Esophagus muscularis mucosa (tissue), 4 donors: ENCODE results near the gene CETN3. TPM values are rescaled to one million over a fixed set of nuclear protein-coding genes. Genes with fewer than 3 reads are reported as not detected.

ENCODE experiments used
- DNase-seq: peaks from one replicate; pipeline ENCODE4 v3.0.0-alpha.2; 2017; ENCODE audit errors: extremely low spot score
- H3K27ac ChIP-seq, 4 donors: fragments of 200-600 bp; sonication (generic); replicated peaks in 1 of 4; 1 replicate in 3 of 4; 2 replicates in 1 of 4; pipeline ENCODE4 v1.5.1; 2016 to 2019; ENCODE audit warnings: mild to moderate bottlenecking in 1 of 4
- H3K27me3 ChIP-seq, 4 donors: fragments of 200-600 bp; sonication (generic); one replicate each; pipeline versions ENCODE4 v1.5.1 to v1.6.0; 2016 to 2019
- H3K36me3 ChIP-seq, 4 donors: fragments of 200-600 bp; sonication (generic); one replicate each; pipeline ENCODE4 v1.5.1; 2016 to 2019
- H3K4me1 ChIP-seq, 4 donors: fragments of 200-600 bp; sonication (generic); one replicate each; pipeline ENCODE4 v1.5.1; 2016 to 2019
- H3K4me3 ChIP-seq, 4 donors: fragments of 200-600 bp; sonication (generic); 1 replicate in 2 of 4; 2 replicates in 2 of 4; pipeline ENCODE4 v1.5.1; 2016 to 2019; ENCODE audit warnings: mild to moderate bottlenecking in 4 of 4, moderate library complexity in 1 of 4
- H3K9me3 ChIP-seq, 4 donors: fragments of 200-600 bp; sonication (generic); 1 replicate in 3 of 4; 2 replicates in 1 of 4; pipeline ENCODE4 v1.5.1; 2016 to 2019
- EP300 ChIP-seq: sonication (generic); formaldehyde crosslinking; IDR thresholded peaks from one replicate; pipeline ENCODE4 v1.6.1; 2017; ENCODE audit warnings: antibody characterized with exemption
- POLR2A ChIP-seq: fragments of 450-650 bp; IDR thresholded peaks from one replicate; pipeline ENCODE4 v1.6.1; 2017; ENCODE audit warnings: antibody characterized with exemption, moderate library complexity, mild to moderate bottlenecking, low read depth
- POLR2AphosphoS5 ChIP-seq, 2 donors: sonication (generic); formaldehyde crosslinking; IDR thresholded peaks; one replicate each; pipeline ENCODE4 v1.6.1; 2017; ENCODE audit warnings: antibody characterized with exemption in 2 of 2
- WGBS: methylation state at CpG from one replicate; pipeline ENCODE4 v1.1.5; 2018; 5-methylcytosine and 5-hydroxymethylcytosine counted together
- intact Hi-C: fragments of 100-400 bp; cut with DNase I; formaldehyde crosslinking; loops from one replicate; pipeline ENCODE4 v1.15.1; 2023
- total RNA-seq, 4 donors: library from RNA; depleted of rRNA; stranded (reverse); fragments of >200 nt; gene quantifications; one replicate each; pipeline versions ENCODE4 v1.1.0 to v1.2.1, GENCODE V29; 2016
- TF ChIP-seq, protein P1 (sequence below), 3 experiments: fragments of 200-600 bp in 2 of 3; fragments of 450-650 bp in 1 of 3; sonication (generic) in 2 of 3; IDR thresholded peaks; one replicate each; pipeline ENCODE4 v1.5.1; 2017 to 2019; ENCODE audit warnings: antibody characterized with exemption in 3 of 3, mild to moderate bottlenecking in 2 of 3, moderate library complexity in 1 of 3

The CETN3 gene
- total RNA-seq, 4 donors from 2014 or later = 4.3 to 8.7 (median 6.2) TPM

DNA sequence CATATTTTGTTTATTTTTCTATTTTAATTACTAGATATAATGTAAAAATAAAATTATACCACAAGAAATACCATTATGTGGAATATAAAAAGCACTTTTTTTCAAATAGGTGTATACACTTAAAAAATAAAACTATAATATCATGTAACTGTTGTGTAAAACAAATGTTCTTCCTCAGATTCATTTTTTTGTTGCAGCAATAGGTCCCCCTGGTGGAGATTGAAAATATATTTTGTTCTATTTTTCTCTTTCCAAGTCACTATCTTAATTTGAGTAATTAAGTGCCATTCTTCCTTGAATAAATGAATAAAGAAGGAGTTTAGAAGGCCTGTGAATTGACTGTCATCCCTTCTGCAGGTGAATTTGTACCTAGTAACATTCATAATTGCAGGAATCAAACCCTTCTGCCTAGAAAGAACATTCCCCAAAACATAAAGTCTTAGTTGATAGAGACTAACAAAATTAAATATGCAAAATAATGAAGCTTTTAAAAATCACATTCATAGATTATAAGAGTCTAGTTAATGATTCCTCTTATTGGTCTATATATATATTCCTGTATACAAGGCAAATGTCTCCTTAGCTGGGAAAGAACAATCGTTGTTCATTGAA, 23.4 kb downstream of the CETN3 start:
- Histone ChIP-seq H3K36me3 (no peaks in the 10 kb centered on the region), H3K9me3 (no peaks in the 10 kb centered on the region), H3K27me3 (no peaks in the 10 kb centered on the region), H3K4me3 (no peak overlapping the region), H3K4me1 (no peaks in the 10 kb centered on the region), H3K27ac (no peak overlapping the region)
- WGBS = 82% methylated on average over 1 of the region's 1 CpG
- no peak for DNase-seq
- TF ChIP-seq, protein P1, sequence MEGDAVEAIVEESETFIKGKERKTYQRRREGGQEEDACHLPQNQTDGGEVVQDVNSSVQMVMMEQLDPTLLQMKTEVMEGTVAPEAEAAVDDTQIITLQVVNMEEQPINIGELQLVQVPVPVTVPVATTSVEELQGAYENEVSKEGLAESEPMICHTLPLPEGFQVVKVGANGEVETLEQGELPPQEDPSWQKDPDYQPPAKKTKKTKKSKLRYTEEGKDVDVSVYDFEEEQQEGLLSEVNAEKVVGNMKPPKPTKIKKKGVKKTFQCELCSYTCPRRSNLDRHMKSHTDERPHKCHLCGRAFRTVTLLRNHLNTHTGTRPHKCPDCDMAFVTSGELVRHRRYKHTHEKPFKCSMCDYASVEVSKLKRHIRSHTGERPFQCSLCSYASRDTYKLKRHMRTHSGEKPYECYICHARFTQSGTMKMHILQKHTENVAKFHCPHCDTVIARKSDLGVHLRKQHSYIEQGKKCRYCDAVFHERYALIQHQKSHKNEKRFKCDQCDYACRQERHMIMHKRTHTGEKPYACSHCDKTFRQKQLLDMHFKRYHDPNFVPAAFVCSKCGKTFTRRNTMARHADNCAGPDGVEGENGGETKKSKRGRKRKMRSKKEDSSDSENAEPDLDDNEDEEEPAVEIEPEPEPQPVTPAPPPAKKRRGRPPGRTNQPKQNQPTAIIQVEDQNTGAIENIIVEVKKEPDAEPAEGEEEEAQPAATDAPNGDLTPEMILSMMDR (IDR thresholded peaks at IDR 0.05) = peak in 2 of 3 experiments; percentile 32 to 46
- TF ChIP-seq EP300 (no peak), POLR2AphosphoS5 (IDR thresholded peaks at IDR 0.05) (no peak)
- intact Hi-C loops = no loop called here

DNA sequence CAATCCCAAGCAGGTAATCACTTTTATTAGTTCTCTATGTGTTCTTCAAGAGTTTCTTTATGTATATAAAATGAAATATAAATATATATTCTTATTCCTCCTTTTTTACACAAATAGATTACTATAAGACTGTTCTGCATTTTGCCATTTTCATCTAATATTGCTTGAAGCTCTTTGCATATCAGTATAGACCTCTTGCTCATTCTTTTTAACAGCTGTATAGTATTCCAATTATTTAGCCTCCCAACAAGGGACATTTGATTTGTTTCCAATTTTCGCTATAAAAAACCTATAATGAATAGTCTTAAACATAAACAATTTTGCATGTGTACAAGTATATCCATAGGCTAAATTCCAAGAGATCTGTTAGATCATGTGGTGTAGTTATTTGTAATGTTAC, 25.2 kb downstream of the CETN3 start:
- no peaks in the 10 kb centered on the region for H3K4me1 ChIP-seq
- DNase-seq = no peak
- WGBS = 97% methylated on average over 1 of the region's 1 CpG
- H3K36me3 ChIP-seq = no peaks in the 10 kb centered on the region
- no peak for TF ChIP-seq POLR2A
- no peak for TF ChIP-seq EP300
- no peak for TF ChIP-seq POLR2AphosphoS5 (IDR thresholded peaks at IDR 0.05)
- TF ChIP-seq, protein P1 (IDR thresholded peaks at IDR 0.05) = no peak
- intact Hi-C loops = no loop called here
- H3K9me3 ChIP-seq = no peaks in the 10 kb centered on the region
- H3K27me3 ChIP-seq = no peaks in the 10 kb centered on the region
- H3K27ac ChIP-seq = no peak overlapping the region
- no peak overlapping the region for H3K4me3 ChIP-seq

DNA sequence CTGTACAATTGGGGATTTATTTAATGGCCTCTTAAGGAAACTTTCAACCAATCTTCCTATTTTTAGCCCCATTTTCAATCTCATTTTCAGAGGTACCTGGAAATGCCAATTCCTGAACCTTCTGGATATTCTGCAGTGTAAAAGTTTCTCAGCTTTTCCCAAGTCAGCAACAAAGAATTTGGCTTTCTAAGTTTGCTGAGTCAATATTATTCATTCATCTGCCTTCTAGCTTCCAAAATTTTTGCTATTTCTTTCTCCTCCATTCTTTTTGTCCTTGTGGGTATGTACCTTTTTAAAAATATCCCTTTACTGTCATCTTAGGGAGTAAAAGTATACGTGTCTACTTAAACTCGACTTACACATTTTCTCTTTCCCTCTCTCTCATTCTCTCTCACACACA, 25.7 kb downstream of the CETN3 start:
- H3K36me3 ChIP-seq = no peaks in the 10 kb centered on the region
- no peak for DNase-seq
- H3K4me3 ChIP-seq = no peak overlapping the region
- no peaks in the 10 kb centered on the region for H3K9me3 ChIP-seq
- WGBS = 97% methylated on average over 2 of the region's 2 CpGs
- intact Hi-C loops = no loop called here
- H3K27ac ChIP-seq = no peak overlapping the region
- TF ChIP-seq EP300 (no peak), POLR2AphosphoS5 (IDR thresholded peaks at IDR 0.05) (no peak), POLR2A (no peak)
- TF ChIP-seq, protein P1 (IDR thresholded peaks at IDR 0.05) = no peak
- no peaks in the 10 kb centered on the region for H3K27me3 ChIP-seq
- H3K4me1 ChIP-seq = no peaks in the 10 kb centered on the region

DNA sequence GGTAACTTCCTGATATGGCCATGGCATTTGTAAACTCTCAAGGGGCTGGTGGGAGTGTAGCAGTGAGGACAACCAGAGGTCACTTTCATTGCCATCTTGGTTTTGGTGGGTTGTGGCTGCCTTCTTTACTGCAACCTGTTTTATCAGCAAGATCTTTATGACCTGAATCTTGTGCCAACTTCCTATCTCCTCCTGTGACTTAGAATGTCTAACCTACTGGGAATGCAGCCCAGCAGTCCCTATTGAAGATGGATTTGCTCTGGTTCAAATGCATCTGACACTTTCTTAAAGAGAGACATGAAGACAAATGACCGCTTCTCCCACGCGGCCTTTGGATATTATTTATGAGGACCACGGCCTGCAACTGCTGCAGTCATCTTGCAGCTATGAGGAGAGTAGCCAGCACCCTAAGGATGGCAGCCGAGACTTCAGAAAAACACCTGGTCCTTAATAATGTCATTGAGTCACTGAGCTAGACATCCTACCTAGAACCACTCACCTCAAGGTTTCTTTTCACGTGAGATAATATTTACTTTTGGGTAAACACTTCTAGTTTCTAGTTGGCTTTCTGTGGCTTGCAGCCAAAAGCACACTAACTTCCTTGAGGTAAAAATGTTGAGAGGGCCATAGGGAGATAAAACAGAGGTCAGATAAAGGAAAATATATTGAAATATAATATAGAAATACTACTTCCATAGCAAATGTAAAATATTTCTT, 28.2 kb downstream of the CETN3 start:
- no peak for DNase-seq
- H3K9me3 ChIP-seq = peaks cover 0 to under 1% (median 0%) of the 10 kb centered on the region in 4 donors
- TF ChIP-seq EP300 = no peak
- TF ChIP-seq, protein P1 (IDR thresholded peaks at IDR 0.05) = no peak
- H3K27me3 ChIP-seq = no peaks in the 10 kb centered on the region
- intact Hi-C loops = no loop called here
- H3K4me1 ChIP-seq = no peaks in the 10 kb centered on the region
- no peak overlapping the region for H3K27ac ChIP-seq
- no peaks in the 10 kb centered on the region for H3K36me3 ChIP-seq
- 60% methylated on average over 6 of the region's 6 CpGs for WGBS
- no peak overlapping the region for H3K4me3 ChIP-seq
